Panc1 (cell line): ENCODE data around the gene SF3A1. TPM values are rescaled to one million over a fixed set of nuclear protein-coding genes. Genes with fewer than 3 reads are reported as not detected.

Experiments
- ATAC-seq: fragments of 200-7000 bp; cut with Tn5 transposase; 2 replicates; pipeline ENCODE4 v1.9.1; 2020; ENCODE audit warnings: mild to moderate bottlenecking, moderate library complexity
- BruUV-seq: library from RNA; stranded (reverse); fragments of 400-500 nt; replicated peaks from 2 replicates; lab custom pipeline; 2021; lab: Mats Ljungman, UMichigan
- CTCF ChIA-PET: fragments of 300-600 bp; sonication (Branson Sonifier 250); formaldehyde crosslinking; loops from one replicate; lab custom pipeline; 2022; ENCODE audit warnings: antibody characterized with exemption; lab: Charles Lee
- POLR2A ChIA-PET: fragments of 300-600 bp; sonication (Branson Sonifier 250); formaldehyde crosslinking; loops from one replicate; lab custom pipeline; 2022; ENCODE audit warnings: antibody characterized with exemption; lab: Charles Lee
- DNase-seq: peaks from one replicate; pipeline ENCODE4 v3.0.0-alpha.2; 2010; ENCODE audit warnings: low read depth, low spot score
- H3K27ac ChIP-seq: 2 replicates; pipeline ENCODE4 v1.5.1; 2011; ENCODE audit warnings: mild to moderate bottlenecking, low read length, inconsistent platforms
- H3K27me3 ChIP-seq: fragments of 200-500 bp; sonication (Bioruptor generic); 2 replicates; pipeline ENCODE4 v1.6.0; 2014; ENCODE audit warnings: low read length, inconsistent platforms; ENCODE audit not compliant: control insufficient read depth, insufficient read depth
- H3K36me3 ChIP-seq: fragments of 200-500 bp; sonication (Bioruptor generic); 2 replicates; pipeline ENCODE4 v1.5.1; 2014; ENCODE audit warnings: inconsistent platforms, mild to moderate bottlenecking, low read length, moderate library complexity; ENCODE audit not compliant: control insufficient read depth, insufficient read depth
- H3K4me1 ChIP-seq: 2 replicates; pipeline ENCODE4 v1.5.1; 2011; ENCODE audit warnings: inconsistent platforms, mild to moderate bottlenecking, low read length, moderate library complexity; ENCODE audit not compliant: control insufficient read depth, insufficient read depth
- H3K4me3 ChIP-seq, 2 experiments: 2 replicates each; pipeline ENCODE4 v1.5.1; 2011 to 2012; ENCODE audit warnings: low read depth in 2 of 2, low read length in 2 of 2, mild to moderate bottlenecking in 2 of 2, inconsistent platforms in 1 of 2, moderate library complexity in 1 of 2
- H3K9me3 ChIP-seq: fragments of 200-500 bp; sonication (Bioruptor generic); 2 replicates; pipeline ENCODE4 v1.5.1; 2014; ENCODE audit warnings: low read depth, mild to moderate bottlenecking, inconsistent platforms, low read length, moderate library complexity; ENCODE audit not compliant: control insufficient read depth, insufficient read depth
- POLR2AphosphoS5 ChIP-seq: IDR thresholded peaks from 2 replicates; pipeline ENCODE4 v1.6.1; 2012; ENCODE audit warnings: mild to moderate bottlenecking, low read depth, low read length, moderate library complexity
- SIN3A ChIP-seq: IDR thresholded peaks from 2 replicates; pipeline ENCODE4 v1.6.1; 2012; ENCODE audit warnings: low read depth, mild to moderate bottlenecking, low read length, moderate library complexity, borderline replicate concordance; ENCODE audit not compliant: insufficient read depth
- TCF7L2 ChIP-seq: IDR thresholded peaks from 2 replicates; pipeline ENCODE4 v1.6.1; 2011; ENCODE audit warnings: mild to moderate bottlenecking, low read depth, low read length, inconsistent platforms
- in situ Hi-C: cut with HindIII; loops from 2 replicates; pipeline ENCODE4 v1.10.0; 2016; ENCODE audit warnings: low sequenced_read_pairs, low pct_unique_long_range_greater_than_20kb
- intact Hi-C: fragments of 100-400 bp; cut with micrococcal nuclease; formaldehyde crosslinking; loops from one replicate; pipeline ENCODE4 v1.10.0; 2022; ENCODE audit not compliant: unreplicated experiment
- total RNA-seq: library from RNA; stranded (reverse); gene quantifications from one replicate; pipeline ENCODE4 v1.2.1, GENCODE V29; 2021; ENCODE audit not compliant: unreplicated experiment
- TF ChIP-seq, protein P1 (sequence below): fragments of 450-650 bp; IDR thresholded peaks from 2 replicates; pipeline ENCODE4 v1.5.1; 2017; ENCODE audit warnings: mild to moderate bottlenecking
- TF ChIP-seq, protein P2 (sequence below), 2 experiments: IDR thresholded peaks; 2 replicates each; pipeline ENCODE4 v1.6.1; 2011 to 2012; ENCODE audit warnings: low read depth in 2 of 2, control low read depth in 1 of 2, low read length in 1 of 2, mild to moderate bottlenecking in 1 of 2, moderate library complexity in 1 of 2; ENCODE audit not compliant: insufficient read depth in 1 of 2

The SF3A1 gene
- total RNA-seq, 1 experiment from 2014 or later: 176 TPM

DNA sequence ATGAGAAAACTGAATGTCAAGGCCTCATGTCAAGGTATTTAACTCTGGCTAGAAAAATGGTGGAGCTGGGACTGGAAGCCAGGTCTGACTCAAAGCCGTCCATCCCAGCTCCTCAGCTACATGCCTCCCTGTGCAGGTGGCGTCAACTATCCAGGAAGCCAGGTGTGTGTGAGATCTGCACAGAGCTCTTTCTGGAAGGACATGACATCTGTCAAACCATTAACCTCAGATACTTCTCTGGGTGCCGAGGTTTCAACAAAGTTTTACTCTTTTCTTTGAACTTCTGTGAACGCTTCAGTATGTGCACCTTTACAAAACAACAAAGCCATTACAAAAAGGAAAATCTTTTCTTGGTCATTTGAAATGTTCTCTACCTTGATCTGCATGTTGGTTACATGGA is 60.4 kb downstream of the SF3A1 start:
- no peaks in the 10 kb centered on the region for H3K9me3 ChIP-seq
- BruUV-seq: no TSS peak
- no peak for ATAC-seq
- in situ Hi-C loops: no loop called here
- TF ChIP-seq, protein P1, sequence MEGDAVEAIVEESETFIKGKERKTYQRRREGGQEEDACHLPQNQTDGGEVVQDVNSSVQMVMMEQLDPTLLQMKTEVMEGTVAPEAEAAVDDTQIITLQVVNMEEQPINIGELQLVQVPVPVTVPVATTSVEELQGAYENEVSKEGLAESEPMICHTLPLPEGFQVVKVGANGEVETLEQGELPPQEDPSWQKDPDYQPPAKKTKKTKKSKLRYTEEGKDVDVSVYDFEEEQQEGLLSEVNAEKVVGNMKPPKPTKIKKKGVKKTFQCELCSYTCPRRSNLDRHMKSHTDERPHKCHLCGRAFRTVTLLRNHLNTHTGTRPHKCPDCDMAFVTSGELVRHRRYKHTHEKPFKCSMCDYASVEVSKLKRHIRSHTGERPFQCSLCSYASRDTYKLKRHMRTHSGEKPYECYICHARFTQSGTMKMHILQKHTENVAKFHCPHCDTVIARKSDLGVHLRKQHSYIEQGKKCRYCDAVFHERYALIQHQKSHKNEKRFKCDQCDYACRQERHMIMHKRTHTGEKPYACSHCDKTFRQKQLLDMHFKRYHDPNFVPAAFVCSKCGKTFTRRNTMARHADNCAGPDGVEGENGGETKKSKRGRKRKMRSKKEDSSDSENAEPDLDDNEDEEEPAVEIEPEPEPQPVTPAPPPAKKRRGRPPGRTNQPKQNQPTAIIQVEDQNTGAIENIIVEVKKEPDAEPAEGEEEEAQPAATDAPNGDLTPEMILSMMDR: no peak
- TF ChIP-seq TCF7L2: no peak
- TF ChIP-seq POLR2AphosphoS5: no peak
- TF ChIP-seq, protein P2, sequence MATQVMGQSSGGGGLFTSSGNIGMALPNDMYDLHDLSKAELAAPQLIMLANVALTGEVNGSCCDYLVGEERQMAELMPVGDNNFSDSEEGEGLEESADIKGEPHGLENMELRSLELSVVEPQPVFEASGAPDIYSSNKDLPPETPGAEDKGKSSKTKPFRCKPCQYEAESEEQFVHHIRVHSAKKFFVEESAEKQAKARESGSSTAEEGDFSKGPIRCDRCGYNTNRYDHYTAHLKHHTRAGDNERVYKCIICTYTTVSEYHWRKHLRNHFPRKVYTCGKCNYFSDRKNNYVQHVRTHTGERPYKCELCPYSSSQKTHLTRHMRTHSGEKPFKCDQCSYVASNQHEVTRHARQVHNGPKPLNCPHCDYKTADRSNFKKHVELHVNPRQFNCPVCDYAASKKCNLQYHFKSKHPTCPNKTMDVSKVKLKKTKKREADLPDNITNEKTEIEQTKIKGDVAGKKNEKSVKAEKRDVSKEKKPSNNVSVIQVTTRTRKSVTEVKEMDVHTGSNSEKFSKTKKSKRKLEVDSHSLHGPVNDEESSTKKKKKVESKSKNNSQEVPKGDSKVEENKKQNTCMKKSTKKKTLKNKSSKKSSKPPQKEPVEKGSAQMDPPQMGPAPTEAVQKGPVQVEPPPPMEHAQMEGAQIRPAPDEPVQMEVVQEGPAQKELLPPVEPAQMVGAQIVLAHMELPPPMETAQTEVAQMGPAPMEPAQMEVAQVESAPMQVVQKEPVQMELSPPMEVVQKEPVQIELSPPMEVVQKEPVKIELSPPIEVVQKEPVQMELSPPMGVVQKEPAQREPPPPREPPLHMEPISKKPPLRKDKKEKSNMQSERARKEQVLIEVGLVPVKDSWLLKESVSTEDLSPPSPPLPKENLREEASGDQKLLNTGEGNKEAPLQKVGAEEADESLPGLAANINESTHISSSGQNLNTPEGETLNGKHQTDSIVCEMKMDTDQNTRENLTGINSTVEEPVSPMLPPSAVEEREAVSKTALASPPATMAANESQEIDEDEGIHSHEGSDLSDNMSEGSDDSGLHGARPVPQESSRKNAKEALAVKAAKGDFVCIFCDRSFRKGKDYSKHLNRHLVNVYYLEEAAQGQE (IDR thresholded peaks at IDR 0.05; ENCODE audit: insufficient read depth in 1 of 2, low read depth in 2 of 2, low read length in 1 of 2): no peak
- no peak for TF ChIP-seq SIN3A
- no peaks in the 10 kb centered on the region for H3K27me3 ChIP-seq
- POLR2A ChIA-PET: no interaction called here
- DNase-seq: no peak
- intact Hi-C loops: no loop called here
- H3K4me3 ChIP-seq: no peak overlapping the region
- CTCF ChIA-PET: no interaction called here
- no peak overlapping the region for H3K27ac ChIP-seq
- H3K36me3 ChIP-seq: no peaks in the 10 kb centered on the region
- peaks cover under 1% of the 10 kb centered on the region; the same call in 1 of the 2 replicates for H3K4me1 ChIP-seq

DNA sequence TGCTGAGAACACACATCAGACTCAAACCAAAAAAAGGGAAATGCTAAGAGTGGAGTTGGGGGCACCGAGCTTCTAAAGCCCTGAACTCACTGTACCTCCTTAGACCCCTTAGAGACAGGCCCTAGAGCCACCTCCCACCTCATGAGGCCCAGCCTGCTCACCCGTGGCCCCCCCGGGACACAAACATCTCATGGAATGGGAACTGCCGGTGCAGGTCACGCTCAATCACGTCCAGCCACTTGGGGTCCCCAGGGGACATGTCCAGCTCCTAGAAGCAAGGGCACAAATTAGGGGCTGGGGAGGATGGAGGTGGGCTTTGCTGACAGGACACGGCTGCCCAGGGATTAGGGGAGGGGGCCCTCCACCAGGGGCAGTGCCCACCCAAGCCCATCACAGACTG is 61.1 kb downstream of the SF3A1 start:
- Histone ChIP-seq H3K9me3 (no peaks in the 10 kb centered on the region), H3K27me3 (no peaks in the 10 kb centered on the region), H3K4me1 (peaks cover 8% of the 10 kb centered on the region), H3K4me3 (no peak overlapping the region), H3K36me3 (no peaks in the 10 kb centered on the region), H3K27ac (no peak overlapping the region)
- TF ChIP-seq, protein P1: no peak
- TF ChIP-seq TCF7L2 (no peak), POLR2AphosphoS5 (no peak), SIN3A (no peak)
- TF ChIP-seq, protein P2 (IDR thresholded peaks at IDR 0.05; ENCODE audit: insufficient read depth in 1 of 2, low read depth in 2 of 2, low read length in 1 of 2): no peak
- in situ Hi-C loops (no loop called here), intact Hi-C loops (no loop called here)
- ChIA-PET POLR2A (no interaction called here), CTCF (no interaction called here)
- no TSS peak for BruUV-seq
- ATAC-seq (no peak), DNase-seq (no peak)
